ENCODE results near the gene FLNB.

FLNB gene

GRCh38 chr3:58010562-58010961 lies 2.3 kb downstream of the FLNB start:
- DNase-seq = no peak

- no peak for DNase-seq
Observed at GRCh38 chr3:58011580-58011979, 3.4 kb downstream of the FLNB start.

- no peak for DNase-seq
Observed at GRCh38 chr3:58012302-58012701, 4.1 kb downstream of the FLNB start.

GRCh38 chr3:58013099-58013498 lies 4.9 kb downstream of the FLNB start:
- no peak for DNase-seq

- no peak for DNase-seq
Observed at GRCh38 chr3:58013973-58014649, 5.9 kb downstream of the FLNB start.

GRCh38 chr3:58015520-58015915 lies 7.3 kb downstream of the FLNB start:
- no peak for DNase-seq

GRCh38 chr3:58016710-58017109 lies 8.5 kb downstream of the FLNB start:
- DNase-seq = no peak

GRCh38 chr3:58018892-58019742 lies 10.9 kb downstream of the FLNB start:
- no peak for DNase-seq

GRCh38 chr3:58020783-58021071 lies 12.5 kb downstream of the FLNB start:
- no peak for DNase-seq

- no peak for DNase-seq
Observed at GRCh38 chr3:58021072-58021959, 13.1 kb downstream of the FLNB start.

- no peak for DNase-seq
Observed at GRCh38 chr3:58021962-58022361, 13.7 kb downstream of the FLNB start.

- DNase-seq = no peak
Observed at GRCh38 chr3:58022490-58022889, 14.3 kb downstream of the FLNB start.

GRCh38 chr3:58023531-58023930 lies 15.3 kb downstream of the FLNB start:
- DNase-seq = no peak

GRCh38 chr3:58025406-58025805 lies 17.2 kb downstream of the FLNB start:
- no peak for DNase-seq

- no peak for DNase-seq
Observed at GRCh38 chr3:58025837-58026569, 17.8 kb downstream of the FLNB start.

GRCh38 chr3:58026598-58026997 lies 18.4 kb downstream of the FLNB start:
- DNase-seq = no peak

- no peak for DNase-seq
Observed at GRCh38 chr3:58027704-58028317, 19.6 kb downstream of the FLNB start.

GRCh38 chr3:58028902-58029301 lies 20.7 kb downstream of the FLNB start:
- no peak for DNase-seq

GRCh38 chr3:58029842-58030584 lies 21.8 kb downstream of the FLNB start:
- DNase-seq = no peak

- no peak for DNase-seq
Observed at GRCh38 chr3:58032186-58032585, 24.0 kb downstream of the FLNB start.

GRCh38 chr3:58034738-58035523 lies 26.7 kb downstream of the FLNB start:
- no peak for DNase-seq

All from activated gamma-delta T cell (primary cell).